AML-193 (cell line): ENCODE measurements around the gene ULK2.
A peak's percentile ranks its signal among the peaks of the same experiment; 100 is the strongest.
"Not testable (repeated sequence)": the region's sequence is repeated elsewhere in the genome, so short reads cannot be mapped to it uniquely, and the experiment has no call there.

Experiments
- DNase-seq, 2 experiments: peaks; one replicate each; lab custom pipeline; 2025; lab: John Stamatoyannopoulos, UW

ULK2 gene

DNA sequence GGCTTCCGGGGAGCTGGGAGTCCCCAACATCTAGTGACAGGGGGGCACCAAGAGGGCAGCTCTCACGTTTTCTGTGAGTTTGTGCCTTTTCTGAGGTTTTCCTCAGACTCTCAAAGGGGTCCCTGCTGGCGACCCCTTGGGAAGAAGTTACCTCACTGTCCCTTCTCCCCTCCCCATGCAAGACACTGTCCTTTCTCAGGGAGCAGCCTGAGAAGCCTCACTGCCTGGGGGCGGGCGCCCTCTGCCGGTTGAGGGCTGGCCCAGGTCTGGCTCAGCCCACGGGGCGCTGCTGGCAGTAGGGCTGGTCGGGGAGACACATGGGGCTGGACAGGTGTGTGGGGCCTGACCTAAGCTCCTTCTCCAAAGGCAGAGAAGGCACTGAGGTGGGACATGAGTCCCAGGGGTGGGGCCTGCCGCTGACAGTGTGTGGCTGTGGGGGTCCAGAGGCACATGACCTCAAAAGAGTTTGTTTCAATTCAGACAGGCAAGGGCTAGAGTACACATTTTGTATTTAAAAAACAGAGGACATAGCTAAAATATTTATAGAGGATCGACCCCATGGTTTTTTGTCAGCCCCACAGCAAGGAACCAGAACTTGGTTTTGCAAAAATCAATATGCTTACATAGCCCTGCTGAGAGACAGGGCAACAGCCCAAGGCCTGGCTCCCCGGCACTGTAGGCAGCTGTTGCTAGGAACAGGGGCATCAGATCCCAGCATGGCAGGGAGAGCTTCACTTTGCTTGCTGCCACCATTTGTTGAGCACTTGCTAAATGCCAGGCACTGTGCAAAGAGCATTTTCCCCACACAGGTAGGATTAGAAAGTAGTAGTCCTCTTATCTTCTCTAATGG is 101.1 kb downstream of the ULK2 start:
- peak; percentile 59 for DNase-seq

DNA sequence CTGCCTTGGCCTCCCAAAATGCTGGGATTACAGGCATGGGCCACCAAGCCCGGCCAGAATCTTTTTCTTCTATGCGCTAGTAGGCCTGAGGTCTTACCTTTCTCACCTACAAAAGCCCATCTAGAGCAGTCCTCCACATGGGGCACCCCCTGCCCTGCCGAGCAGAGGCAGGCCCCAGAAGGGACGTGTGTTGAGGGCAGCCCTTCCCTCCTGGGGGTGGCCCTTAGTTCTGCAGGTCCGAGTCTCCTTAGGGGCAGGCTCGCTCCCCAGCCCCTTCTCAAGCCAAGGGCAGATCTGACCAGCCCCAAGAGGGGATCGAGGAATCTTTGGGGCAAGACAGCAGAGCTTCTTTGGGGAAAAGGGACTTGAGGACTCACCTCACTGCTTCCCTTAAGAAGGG is 101.7 kb downstream of the ULK2 start:
- no peak for DNase-seq

DNA sequence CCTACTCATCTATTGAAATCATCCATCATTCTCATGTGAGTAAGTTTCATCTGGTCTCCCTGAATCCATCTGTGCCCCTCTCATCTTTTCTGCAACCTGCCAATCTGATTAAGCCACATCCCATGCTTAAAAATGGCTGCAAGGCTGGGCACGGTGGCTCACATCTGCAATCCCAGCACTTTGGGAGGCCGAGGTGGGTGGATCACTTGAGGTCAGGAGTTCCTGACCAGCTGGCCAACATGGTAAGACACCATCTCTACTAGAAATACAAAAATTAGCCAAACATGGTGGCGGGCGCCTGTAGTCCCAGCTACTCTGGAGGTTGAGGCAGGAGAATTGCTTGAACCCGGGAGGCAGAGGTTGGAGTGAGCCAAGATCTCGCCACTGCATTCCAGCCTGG is 103.7 kb downstream of the ULK2 start:
- not testable (repeated sequence) for DNase-seq

DNA sequence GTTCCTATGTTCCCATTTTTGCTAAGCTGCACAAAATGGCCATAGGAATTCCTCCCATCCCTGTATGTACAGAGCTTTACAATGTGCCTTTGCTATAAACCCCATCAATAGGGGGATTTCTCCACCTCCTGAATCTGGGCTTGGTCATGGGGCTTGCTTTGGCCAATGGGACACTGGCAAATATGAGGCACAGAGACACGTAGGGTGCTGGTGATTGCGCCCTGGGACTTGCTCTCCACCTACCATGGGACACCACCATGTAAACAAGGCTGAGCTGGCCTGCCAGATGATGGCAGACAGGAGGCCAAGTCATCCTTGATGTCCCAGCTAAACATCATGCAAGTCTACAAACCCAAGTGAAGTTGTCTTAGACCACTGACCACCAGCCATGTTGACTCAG is 104.3 kb downstream of the ULK2 start:
- DNase-seq: no peak

DNA sequence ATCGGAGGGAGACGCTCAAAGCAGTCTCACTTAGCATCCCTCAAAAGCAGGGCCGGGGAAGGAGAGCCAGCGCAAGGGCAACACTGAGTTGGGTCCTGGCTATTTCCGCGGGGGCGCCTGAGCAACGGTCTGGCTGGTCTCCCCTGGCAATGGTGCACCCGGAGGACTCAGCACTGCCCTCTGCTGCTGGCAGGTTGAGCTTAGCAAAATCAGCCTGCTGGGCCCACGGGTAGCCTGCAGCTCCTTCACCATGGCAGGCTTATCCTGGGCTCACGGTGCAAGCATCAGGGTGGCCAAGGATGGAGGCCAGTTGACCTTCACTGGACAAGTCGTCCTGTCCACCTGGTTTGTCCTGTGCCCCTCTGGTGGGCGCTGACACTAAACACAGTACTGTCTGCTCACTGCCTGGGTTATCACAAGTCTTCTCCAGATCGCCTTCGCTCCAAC is 105.2 kb downstream of the ULK2 start:
- peak; percentile 15 to 32 for DNase-seq

DNA sequence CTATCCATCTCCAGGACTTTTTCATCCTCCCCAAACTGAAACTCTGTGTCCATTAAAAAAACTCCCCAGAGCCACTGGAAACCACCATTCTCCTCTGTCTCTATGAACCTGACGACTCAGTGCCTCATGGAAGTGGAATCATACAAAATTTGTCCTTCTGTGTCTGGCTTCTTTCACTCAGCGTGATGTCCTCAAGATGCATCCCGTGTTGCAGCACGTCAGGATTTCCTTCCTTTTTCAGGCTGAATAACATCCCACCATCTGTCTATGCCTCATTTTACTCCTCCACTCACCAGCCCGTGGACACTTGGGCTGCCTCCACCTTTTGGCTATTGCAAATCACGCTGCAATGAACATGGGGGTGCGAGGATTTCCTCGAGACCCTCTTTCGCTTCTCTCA is 107.0 kb downstream of the ULK2 start:
- no peak for DNase-seq

DNA sequence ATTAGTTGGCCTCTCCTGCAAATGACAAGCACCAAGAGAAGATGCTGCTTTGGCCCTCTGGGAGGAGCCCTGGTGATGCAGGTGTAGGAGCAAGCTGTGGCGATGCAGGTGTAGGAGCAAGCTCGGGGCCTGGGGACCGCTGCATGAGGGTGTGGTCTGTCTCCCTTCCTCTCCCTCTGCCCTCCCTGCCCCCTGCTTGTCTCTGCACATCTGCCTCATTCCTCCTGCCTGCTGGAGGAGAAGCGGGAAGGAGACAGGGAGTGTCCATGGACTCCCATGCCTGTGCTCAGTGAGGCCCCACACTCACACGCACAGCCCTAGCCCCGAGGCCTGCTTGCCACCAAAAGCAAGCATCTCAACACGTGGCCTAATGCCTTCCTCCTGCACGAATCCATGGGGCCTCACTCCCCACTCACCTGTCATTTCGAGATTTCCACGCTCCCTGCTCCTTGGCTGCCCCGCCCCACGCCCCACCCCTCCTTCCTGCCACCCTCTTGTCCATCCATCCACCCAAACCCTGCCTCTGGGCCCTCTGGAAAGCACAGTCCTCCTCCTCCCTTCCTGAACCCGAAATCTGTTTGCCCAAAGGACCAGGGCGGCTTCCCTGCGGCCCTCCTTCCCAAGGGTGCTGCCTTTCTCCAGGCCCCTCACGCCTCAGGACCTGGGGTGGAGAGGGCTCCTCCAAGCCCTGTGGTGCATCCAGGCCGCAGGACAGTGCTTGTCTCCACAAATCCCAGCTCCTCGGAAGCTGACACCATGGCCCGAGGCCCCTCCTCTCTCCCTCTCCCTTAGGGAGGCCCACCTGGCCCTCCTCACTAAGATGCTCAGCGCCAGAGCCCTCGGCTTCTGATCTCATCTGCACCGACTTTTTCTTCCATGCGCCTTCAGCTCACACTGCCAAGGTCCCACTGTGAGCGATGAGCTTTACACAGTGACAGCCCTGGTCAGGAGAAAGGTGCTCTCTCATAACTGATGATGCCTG is 107.9 kb downstream of the ULK2 start:
- no peak for DNase-seq

DNA sequence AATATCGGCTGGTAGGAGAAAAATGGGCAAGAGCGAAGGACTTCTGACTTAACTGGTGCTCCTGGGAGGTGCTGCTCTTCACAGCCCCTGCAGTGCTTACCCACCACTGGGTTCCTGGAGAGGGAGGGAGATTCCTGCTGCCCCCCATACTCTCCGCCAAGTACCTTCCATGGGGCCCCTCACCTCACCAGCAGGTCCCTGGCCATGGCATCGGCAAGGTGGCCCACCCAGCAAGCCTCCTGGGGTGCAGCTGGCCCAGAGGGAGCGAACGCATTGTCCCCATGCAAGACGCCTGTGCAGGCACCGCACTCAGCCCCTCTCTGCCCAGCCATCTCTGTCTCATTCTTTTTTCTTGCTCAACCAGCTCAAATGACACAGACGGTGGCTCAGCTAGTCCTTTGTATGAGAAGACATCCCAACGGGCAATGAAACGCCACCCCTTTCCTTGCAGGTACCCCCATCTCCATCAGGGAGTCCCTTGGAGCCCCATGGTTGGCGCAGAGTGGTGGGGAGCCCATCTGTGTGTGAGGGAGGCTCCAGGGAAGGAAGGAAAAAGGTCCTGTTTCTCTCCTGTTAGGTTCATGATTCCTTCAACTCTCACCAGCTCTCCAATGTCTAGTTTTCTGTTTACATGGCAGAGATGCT is 110.1 kb downstream of the ULK2 start:
- no peak for DNase-seq

DNA sequence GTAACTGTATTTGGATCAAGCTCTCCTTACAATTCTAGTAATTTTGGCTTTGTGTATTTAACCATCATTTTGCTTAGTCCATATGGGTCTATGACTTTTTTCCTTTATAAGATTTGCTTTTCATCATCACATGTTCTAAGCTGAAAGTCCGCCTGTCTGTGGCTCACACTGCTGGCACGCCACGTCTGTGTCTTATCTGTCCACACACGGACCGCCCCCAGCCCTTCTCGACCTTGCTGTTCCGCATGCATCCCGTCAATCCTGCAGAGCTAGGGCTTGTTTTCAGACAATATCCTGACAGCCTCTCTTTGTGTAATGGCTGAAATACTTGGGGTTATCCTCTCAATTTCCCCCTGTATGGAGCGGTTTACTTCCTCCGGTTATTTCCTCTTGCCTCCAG is 111.2 kb downstream of the ULK2 start:
- DNase-seq: no peak

DNA sequence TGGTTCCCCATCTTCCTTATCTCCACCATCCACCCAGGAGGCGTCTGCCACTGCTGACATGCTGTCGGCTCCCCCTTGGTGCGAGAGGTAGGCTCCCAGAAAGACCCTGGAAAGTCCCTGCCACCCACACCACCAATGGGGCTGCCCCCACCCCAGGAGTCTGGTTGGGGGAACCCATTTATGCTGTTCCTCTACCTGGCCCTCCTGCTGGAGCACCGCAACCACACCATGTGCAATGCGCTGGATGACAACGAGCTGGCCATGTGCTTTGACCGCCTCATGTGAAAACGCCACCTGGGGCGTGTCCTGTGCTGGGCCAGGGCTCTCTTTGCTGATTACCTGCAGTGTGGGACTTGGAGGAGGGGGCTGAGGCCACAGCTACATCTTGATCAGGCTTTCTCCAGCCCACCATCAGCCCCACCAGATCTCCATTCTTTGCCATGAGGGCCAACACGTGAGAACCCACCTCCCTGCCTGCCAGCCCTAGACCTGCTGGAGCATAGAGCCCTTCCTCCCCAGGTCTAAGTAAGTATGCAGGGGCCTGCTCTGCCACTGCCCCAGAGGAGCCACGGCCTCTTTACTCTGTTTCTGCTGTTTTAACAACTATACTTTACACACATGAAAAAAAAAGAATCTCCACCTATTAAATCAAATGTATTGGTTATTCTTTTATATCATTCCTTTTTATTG is 111.8 kb downstream of the ULK2 start:
- no peak for DNase-seq

DNA sequence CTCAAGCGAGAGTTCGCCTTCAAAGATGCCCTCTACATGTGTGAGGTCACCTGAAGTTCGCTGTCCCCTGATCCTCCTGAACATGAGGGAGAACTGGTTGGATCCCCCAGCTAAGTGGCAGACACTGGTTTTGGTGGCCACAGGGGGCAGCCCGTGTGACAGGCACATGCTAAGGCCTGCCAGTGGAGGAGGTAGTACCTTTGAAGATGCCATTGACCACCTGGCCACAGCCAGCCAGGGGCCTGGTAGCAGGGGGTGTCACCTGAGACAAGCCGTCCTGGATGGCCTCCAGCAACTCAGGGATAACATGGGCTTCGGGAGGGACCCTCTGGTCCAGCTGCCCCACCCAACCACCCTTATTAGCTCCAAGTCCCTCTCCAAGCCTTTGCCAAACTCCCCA is 112.3 kb downstream of the ULK2 start:
- no peak for DNase-seq

DNA sequence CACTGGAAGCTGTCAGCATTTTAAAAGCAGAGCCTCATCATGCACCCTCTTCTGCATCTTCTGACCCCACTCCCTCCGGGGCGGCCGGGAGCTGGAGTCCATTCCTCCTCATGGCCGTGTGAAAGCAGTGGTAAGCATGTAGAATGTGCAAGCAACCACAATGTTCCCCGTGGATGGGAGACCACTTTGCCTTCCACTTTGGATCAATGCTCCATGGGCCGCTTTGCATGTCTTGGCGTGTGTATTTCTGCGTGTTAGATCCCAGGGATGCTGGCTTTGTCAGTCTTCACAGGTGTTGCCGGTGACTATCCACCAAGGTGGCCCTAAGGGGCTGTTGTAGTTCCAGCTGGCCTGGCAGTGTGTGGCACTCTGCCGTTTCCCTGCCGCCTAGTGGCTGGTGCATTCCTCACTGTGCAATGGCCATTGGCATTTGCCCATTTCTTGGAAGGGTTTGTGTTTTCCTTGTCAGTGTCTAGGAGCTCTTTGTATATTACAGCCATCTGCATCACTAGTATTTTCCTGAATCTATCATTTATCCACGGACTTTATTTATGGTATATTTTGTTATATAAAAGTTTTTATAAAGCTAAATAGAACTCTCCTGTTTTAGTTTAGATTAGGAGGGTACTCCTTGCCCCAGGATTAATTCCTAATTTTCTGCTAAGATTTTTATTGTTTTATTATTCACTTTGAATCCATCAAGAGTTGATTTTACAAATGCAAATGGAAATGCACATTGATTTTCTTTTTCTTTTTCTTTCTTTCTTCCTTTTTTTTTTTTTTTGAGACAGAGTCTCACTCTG is 113.9 kb downstream of the ULK2 start:
- no peak for DNase-seq

DNA sequence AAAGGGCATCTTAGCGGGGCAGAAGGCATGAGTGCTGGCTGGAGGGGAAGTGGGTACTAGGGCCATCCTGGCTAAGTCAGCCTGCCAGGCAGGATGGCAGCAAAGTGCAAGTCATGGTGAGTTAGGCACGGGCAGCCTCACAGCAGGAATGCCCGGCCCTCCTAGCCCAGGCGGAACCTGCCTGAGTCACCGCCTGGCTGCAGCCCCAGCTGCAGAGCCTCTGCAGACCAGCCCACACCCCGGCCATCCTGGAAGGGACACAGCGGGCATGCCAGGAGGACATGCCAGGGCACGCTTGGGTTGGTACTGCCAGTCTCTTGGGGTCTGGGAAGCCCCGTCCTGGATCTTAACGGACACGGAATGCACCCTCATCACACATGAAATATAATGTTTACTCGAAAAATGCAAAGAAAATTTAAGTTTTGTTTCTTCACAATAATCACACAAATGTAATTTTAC is 114.7 kb downstream of the ULK2 start:
- peak; percentile 61 to 65 for DNase-seq

DNA sequence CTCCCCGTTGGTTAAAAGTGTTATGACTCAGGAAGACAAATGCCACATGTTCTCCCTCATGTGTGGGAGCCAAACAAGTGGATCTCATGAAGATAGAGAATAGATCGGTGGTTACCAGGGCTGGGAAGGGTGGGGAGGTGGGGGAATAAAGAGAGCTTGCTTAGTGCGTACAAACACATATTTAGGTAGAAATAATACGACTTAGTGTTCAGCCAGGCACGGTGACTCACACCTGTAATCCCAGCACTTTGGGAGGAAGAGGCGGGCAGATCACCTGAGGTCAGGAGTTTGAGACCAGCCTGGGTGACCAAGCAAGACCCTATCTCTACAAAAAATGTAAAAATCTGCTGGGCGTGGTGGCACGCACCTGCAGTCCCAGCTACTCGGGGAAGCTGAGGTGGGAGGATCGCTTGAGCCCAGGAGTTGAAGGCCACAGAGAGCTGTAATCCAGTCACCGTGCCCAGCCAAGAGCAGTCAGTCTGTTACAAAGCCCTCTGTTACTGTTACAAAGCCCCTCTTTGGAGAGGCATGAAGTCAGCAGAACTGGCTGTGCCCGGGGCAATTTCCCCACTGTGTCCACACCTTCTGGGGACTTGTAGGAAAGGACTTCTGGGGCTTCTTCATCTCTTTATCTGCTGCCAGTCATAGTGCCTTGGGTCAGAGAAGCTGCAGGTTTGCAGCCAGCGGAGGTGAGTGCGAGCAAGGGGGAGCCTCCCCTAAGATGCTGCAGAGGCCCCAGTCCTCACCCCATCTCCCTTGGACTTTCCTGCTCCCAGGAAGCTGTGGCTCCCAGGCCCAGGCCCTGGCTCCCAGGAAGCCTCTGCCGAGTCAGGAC is 115.3 kb downstream of the ULK2 start:
- DNase-seq: no peak

DNA sequence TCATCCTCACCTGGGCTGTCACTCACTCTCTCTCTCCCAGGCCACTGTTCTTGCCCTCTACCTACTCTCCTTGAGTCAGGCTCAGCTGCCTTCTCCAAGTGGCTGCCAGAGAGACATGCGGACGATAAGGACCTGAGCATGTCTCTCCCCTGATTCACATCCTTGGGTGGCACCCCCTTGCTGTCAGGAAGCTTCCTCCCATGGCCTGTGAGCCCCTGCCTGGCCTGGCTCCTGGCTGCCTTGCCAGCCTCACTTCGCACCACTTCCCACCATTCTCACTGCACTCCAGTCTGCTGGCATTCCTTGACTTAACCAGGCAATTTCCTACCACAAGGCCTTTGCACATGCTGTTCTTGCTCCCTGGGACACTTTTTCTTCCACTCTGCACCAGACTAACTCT is 116.9 kb downstream of the ULK2 start:
- DNase-seq: no peak

DNA sequence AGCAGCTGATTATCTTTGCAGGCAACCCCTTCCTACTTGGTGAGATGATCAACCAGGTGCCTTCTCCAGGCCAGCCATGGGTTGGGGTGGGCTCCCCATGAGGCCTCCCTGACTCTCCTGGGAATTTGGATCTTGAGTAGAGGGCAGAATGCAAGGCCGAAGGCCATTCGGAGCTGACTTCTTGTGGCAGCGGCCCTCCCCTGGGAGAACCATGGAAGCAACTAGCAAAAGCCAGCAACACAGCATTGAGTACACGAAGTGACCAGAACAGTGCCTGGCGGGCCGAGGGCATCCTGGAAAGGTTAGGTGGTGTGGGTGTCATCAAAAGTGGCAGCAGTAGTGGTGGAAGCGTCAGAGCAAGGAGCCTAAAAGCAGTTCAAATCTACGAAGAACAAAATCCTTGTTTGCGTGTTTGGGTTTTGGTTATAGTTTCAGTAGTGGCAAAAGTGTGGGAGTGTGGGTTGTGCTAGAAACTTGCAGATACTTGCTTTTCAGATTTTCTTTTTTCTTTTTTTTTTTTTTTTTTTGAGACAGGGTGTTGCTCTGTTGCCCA is 117.6 kb downstream of the ULK2 start:
- no peak for DNase-seq

DNA sequence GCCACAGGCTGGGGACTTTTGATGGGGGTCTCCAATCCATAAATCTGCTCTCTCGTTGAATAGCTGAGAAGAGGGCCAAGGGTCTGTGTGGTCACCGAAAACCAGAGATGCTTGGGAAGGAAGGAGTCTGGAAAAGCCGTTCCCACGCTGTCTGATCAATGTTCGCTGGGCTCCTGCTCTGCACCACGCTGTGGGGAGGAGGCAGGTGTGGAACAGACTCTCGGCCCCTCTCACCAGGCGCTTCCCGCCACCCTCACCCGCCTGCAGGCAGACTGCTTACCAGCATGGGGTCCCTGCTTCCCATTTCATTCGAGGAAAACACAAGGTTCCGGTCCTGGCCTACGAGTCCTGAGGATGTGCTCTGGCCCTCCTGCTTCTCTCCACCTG is 118.9 kb downstream of the ULK2 start:
- no peak for DNase-seq

DNA sequence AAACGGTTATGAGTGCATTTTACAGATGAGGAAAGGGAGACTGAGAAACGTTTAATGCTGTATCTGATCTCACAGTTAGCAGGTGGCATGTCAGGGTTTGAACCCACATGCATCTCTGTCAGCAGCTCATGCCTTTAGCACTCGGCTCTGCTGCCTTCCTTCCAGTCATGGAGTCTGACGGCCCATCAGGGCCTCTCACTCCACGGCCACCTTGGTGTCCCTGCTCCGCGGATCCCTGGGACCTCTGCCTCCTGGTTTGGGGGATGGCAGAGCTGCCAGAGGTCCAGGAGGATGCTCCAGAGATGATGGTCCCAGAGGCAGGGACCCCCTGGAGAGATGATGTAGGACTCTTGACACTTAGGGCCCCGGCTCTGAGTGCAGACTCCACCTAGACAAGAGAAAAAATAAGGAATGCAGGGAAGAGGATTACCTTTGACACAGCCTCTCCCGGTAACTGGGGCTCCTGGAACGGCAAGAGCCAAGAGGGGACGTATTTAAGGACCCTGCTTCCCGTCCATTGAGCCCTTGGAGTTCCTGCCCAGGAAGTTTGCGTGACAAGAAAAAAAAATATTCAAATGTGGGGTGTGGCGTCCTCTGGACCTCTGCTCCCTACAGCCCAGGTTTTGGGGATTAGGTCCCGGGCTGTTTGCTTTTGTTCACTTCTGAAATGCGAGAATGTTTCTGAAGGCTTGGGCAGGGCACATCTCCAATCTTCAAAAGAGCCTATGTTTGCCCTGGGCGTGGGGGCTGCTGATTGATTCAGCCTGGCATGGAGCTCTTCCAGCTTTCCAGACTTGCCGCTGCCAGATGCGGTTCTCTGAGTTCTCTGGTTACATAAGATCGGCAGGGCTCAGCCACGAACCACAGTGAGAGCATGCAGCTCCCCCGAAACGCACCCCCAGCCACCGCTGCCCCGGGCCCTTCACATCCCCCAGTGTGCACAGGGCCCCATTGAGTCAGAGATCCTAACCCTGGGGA is 119.6 kb downstream of the ULK2 start, which contains the start of gene ALDH3A1:
TSS of gene ALDH3A1 (minus strand) at position 470 of the 978 bp plus-strand sequence. CDS start 3,169 bp downstream, outside the sequence.
- DNase-seq: no peak
